Tibial nerve (tissue), 3 donors: ENCODE measurements around the gene RASL10B.

Experiments
- EP300 ChIP-seq, 2 donors: sonication (generic); formaldehyde crosslinking; IDR thresholded peaks; one replicate each; pipeline ENCODE4 v1.6.1; 2017; ENCODE audit warnings: antibody characterized with exemption in 2 of 2, mild to moderate bottlenecking in 1 of 2
- POLR2A ChIP-seq, 2 donors: fragments of 450-650 bp; IDR thresholded peaks; one replicate each; pipeline ENCODE4 v1.6.1; 2017; ENCODE audit warnings: antibody characterized with exemption in 2 of 2, mild to moderate bottlenecking in 2 of 2, moderate library complexity in 2 of 2

- TF ChIP-seq EP300 (IDR thresholded peaks at IDR 0.05) (no peak), POLR2A (IDR thresholded peaks at IDR 0.05) (no peak)
Observed at GRCh38 chr17:35769895-35770486, 38.6 kb downstream of the RASL10B start.
